ENCODE measurements around the gene SNX17. TPM values are rescaled to one million over a fixed set of nuclear protein-coding genes. Genes with fewer than 3 reads are reported as not detected.
A peak's percentile ranks its signal among the peaks of the same experiment; 100 is the strongest.

Gene SNX17
- total RNA-seq, 1 donor from 2014 or later: 81.2 TPM

DNA sequence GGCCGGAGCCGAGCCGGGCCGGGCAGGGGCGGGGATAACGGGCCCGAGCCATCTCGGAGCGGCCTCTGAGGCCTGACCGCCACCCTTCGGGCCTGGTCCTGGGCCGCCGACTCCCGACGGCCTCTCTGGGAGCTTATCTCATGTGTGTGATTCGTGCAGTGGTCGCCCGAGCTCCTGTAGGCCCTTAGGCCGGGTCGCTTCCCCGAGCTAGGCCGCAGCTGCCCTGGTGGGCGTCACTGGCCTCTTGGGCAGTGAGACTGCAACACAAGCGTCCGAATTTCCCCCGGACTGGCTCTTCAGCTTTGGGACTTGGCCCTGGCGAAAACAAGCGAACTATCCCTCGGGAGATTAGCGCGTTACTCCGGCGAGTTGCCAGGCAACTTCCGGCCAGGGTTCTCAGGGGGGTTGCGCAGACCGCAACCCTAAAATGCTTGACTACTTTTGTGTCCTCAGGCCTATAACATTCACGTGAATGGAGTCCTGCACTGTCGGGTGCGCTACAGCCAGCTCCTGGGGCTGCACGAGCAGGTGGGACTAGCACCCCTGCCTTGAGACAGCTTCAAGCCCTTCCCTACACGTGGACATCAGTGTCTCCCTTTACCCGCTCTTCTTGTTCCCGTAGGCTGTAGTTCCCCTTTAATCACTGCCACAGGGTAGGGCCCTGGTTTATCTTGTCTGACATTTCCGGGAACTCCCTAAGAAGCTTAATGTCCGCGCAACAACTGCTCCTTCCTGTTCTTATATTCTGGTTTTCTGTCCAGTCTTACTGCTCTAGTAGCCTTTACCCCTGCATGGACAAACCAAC lies 602 bp downstream of the SNX17 start:
- H3K4me1 Mint-ChIP-seq (ENCODE audit: low read depth): peaks cover 23% of the 10 kb centered on the region
- no peak for DNase-seq (ENCODE audit: low spot score, unreplicated experiment)
- no peaks in the 10 kb centered on the region for H3K27me3 Mint-ChIP-seq
- H3K4me3 Mint-ChIP-seq (ENCODE audit: low read depth): peak overlapping the region; percentile 87
- no peaks in the 10 kb centered on the region for H3K9me3 Mint-ChIP-seq (ENCODE audit: low read depth)
- peaks cover 24% of the 10 kb centered on the region for H3K36me3 Mint-ChIP-seq (ENCODE audit: insufficient read depth)
- TF ChIP-seq, protein P1, sequence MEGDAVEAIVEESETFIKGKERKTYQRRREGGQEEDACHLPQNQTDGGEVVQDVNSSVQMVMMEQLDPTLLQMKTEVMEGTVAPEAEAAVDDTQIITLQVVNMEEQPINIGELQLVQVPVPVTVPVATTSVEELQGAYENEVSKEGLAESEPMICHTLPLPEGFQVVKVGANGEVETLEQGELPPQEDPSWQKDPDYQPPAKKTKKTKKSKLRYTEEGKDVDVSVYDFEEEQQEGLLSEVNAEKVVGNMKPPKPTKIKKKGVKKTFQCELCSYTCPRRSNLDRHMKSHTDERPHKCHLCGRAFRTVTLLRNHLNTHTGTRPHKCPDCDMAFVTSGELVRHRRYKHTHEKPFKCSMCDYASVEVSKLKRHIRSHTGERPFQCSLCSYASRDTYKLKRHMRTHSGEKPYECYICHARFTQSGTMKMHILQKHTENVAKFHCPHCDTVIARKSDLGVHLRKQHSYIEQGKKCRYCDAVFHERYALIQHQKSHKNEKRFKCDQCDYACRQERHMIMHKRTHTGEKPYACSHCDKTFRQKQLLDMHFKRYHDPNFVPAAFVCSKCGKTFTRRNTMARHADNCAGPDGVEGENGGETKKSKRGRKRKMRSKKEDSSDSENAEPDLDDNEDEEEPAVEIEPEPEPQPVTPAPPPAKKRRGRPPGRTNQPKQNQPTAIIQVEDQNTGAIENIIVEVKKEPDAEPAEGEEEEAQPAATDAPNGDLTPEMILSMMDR (IDR thresholded peaks at IDR 0.05; ENCODE audit: unreplicated experiment): no peak
- H3K27ac Mint-ChIP-seq: peak overlapping the region; percentile 98

DNA sequence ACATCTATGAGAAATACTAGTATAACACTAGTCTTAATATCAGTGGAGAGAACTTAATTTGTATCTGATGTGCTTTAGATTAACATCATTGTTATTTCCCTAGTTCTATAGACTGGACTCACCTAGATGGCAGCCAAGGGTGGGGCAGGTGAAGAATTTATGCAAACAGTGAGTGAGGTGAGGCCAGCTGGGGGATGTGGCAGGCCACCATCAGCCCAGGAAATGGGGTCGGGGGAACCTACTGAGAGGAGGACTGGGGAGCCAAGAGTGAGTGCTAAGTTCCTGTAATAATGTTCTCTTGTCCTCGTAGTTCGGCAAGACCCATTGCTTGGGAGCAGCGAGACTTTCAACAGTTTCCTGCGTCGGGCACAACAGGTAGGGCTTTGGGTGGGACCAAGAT lies 2.5 kb downstream of the SNX17 start:
- TF ChIP-seq, protein P1 (IDR thresholded peaks at IDR 0.05; ENCODE audit: unreplicated experiment): no peak
- peak overlapping the region; percentile 79 for H3K27ac Mint-ChIP-seq
- no peak for DNase-seq (ENCODE audit: low spot score, unreplicated experiment)
- peaks cover 24% of the 10 kb centered on the region for H3K4me1 Mint-ChIP-seq (ENCODE audit: low read depth)
- peaks cover 21% of the 10 kb centered on the region for H3K36me3 Mint-ChIP-seq (ENCODE audit: insufficient read depth)
- H3K4me3 Mint-ChIP-seq (ENCODE audit: low read depth): no peak overlapping the region
- H3K9me3 Mint-ChIP-seq (ENCODE audit: low read depth): no peaks in the 10 kb centered on the region
- H3K27me3 Mint-ChIP-seq: no peaks in the 10 kb centered on the region

- Mint-ChIP-seq H3K4me3 (ENCODE audit: low read depth) (no peak overlapping the region), H3K4me1 (ENCODE audit: low read depth) (peaks cover 24% of the 10 kb centered on the region), H3K27ac (no peak overlapping the region), H3K9me3 (ENCODE audit: low read depth) (no peaks in the 10 kb centered on the region), H3K27me3 (no peaks in the 10 kb centered on the region), H3K36me3 (ENCODE audit: insufficient read depth) (peaks cover 21% of the 10 kb centered on the region)
- TF ChIP-seq, protein P1 (IDR thresholded peaks at IDR 0.05; ENCODE audit: unreplicated experiment): no peak
- no peak for DNase-seq (ENCODE audit: low spot score, unreplicated experiment)
Observed at GRCh38 chr2:27373567-27373966, 3.2 kb downstream of the SNX17 start.

DNA sequence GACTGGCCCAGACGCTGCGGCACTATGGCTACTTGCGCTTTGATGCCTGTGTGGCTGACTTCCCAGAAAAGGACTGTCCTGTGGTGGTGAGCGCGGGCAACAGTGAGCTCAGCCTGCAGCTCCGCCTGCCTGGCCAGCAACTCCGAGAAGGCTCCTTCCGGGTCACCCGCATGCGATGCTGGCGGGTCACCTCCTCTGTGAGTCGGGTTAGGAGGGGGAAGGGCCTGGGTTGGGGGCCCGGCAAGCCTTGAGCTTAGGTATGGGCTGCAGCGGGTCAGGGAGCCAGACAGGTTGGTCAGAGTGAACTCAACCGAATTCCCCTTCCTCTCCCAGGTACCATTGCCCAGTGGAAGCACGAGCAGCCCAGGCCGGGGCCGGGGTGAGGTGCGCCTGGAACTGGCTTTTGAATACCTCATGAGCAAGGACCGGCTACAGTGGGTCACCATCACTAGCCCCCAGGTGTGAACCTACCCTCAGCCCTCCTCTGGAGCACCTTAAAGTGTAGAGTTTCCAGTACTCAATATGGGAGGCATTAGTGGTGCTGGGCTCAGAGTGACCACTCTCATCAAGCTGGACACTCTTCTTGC lies 5.2 kb downstream of the SNX17 start:
- peak overlapping the region; percentile 33 for H3K27ac Mint-ChIP-seq
- no peak for DNase-seq (ENCODE audit: low spot score, unreplicated experiment)
- no peaks in the 10 kb centered on the region for H3K9me3 Mint-ChIP-seq (ENCODE audit: low read depth)
- TF ChIP-seq, protein P1 (IDR thresholded peaks at IDR 0.05; ENCODE audit: unreplicated experiment): no peak
- no peak overlapping the region for H3K4me3 Mint-ChIP-seq (ENCODE audit: low read depth)
- H3K4me1 Mint-ChIP-seq (ENCODE audit: low read depth): peaks cover 25% of the 10 kb centered on the region
- no peaks in the 10 kb centered on the region for H3K27me3 Mint-ChIP-seq
- peaks cover 20% of the 10 kb centered on the region for H3K36me3 Mint-ChIP-seq (ENCODE audit: insufficient read depth)

GRCh38 chr2:27376151-27376865 lies 5.9 kb downstream of the SNX17 start:
- H3K4me3 Mint-ChIP-seq (ENCODE audit: low read depth): no peak overlapping the region
- no peaks in the 10 kb centered on the region for H3K27me3 Mint-ChIP-seq
- H3K36me3 Mint-ChIP-seq (ENCODE audit: insufficient read depth): peaks cover 20% of the 10 kb centered on the region
- DNase-seq (ENCODE audit: low spot score, unreplicated experiment): no peak
- peak overlapping the region; percentile 45 for H3K27ac Mint-ChIP-seq
- TF ChIP-seq, protein P1 (IDR thresholded peaks at IDR 0.05; ENCODE audit: unreplicated experiment): no peak
- no peaks in the 10 kb centered on the region for H3K9me3 Mint-ChIP-seq (ENCODE audit: low read depth)
- H3K4me1 Mint-ChIP-seq (ENCODE audit: low read depth): peaks cover 28% of the 10 kb centered on the region

Measured in progenitor cell of endocrine pancreas (in vitro differentiated cells).